LNCaP clone FGC (cell line): Measurements from ENCODE around the gene DTD2.

Experiments used
- DNase-seq: peaks from one replicate; pipeline ENCODE4 v3.0.0-alpha.2; 2011; ENCODE audit warnings: low read depth
- H3K4me3 ChIP-seq: 2 replicates; pipeline ENCODE4 v1.5.1; 2011; ENCODE audit warnings: mild to moderate bottlenecking, low read depth, low read length, control low read depth
- CTCF ChIP-seq: IDR thresholded peaks from 2 replicates; pipeline ENCODE4 v1.5.1; 2012; ENCODE audit warnings: mild to moderate bottlenecking; ENCODE audit not compliant: control insufficient read depth, insufficient read depth; ENCODE audit errors: extremely low read depth

The DTD2 gene

GRCh38 chr14:31461545-31461944 lies 4.2 kb upstream of the DTD2 start:
- no peak for TF ChIP-seq CTCF
- H3K4me3 ChIP-seq, result no peak overlapping the region
- no peak for DNase-seq

- no peak for TF ChIP-seq CTCF
- no peak for DNase-seq
- peak overlapping the region; percentile 95 for H3K4me3 ChIP-seq
These were observed 656 bp upstream of the DTD2 start for GRCh38 chr14:31457665-31458659.

- no peak overlapping the region for H3K4me3 ChIP-seq
- DNase-seq, result peak; percentile 46
- peak; percentile 67 for TF ChIP-seq CTCF
These were observed 7.2 kb downstream of the DTD2 start for GRCh38 chr14:31449971-31450610.

DNA sequence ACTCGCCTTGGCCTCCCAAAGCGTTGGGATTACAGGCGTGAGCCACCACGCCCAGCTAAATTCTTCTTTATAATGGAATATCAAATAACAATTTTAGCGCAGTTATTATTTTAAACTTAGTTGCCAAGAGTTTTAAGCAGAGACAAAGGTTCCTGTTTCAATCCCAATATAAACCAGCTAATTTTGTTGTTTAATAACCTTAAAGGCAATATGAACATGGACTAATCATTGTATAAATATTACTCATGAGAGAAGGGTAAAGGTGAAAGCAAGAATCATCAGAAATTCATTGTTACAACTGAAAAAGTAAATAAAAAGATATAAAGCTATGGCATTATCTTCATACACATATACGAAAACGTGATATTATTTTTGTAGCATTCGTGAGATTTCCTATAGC lies 8.2 kb downstream of the DTD2 start:
- no peak overlapping the region for H3K4me3 ChIP-seq
- TF ChIP-seq CTCF, result no peak
- no peak for DNase-seq

DNA sequence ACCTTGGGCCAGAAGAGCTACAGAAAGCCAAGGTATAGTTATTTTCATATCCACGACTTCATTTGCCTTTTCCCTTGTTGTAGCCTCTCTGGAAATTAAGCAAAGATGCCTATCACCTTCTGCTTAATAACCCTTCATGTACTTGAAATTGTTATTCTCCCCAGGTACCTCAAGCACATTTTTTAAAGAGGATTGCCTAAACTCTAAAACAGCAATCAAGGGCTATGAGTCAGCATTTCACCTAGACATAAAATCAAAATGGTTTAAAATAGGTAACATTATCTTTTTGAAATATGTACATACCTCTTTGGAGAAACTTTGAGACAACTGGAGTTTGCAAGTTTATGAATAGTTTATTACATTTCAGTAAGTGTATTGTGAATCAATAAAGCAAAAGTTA lies 11.6 kb downstream of the DTD2 start:
- no peak overlapping the region for H3K4me3 ChIP-seq
- no peak for DNase-seq
- TF ChIP-seq CTCF, result no peak

- no peak for DNase-seq
- no peak for TF ChIP-seq CTCF
- H3K4me3 ChIP-seq, result no peak overlapping the region
These were observed 15.0 kb downstream of the DTD2 start for GRCh38 chr14:31442284-31442683.
